H9 (cell line): ENCODE measurements around the gene GPD2. TPM values are rescaled to one million over a fixed set of nuclear protein-coding genes. Genes with fewer than 3 reads are reported as not detected.

ENCODE experiments used
- DNase-seq: peaks from one replicate; pipeline ENCODE4 v3.0.0-alpha.2; 2017
- H2AFZ ChIP-seq: one replicate; pipeline ENCODE4 v1.6.1; 2013; ENCODE audit warnings: mild to moderate bottlenecking, low read length, control low read depth, moderate library complexity
- H2AK5ac ChIP-seq: 2 replicates; pipeline ENCODE4 v1.6.1; 2013; ENCODE audit warnings: low read length, control low read depth, mixed read lengths; ENCODE audit not compliant: insufficient read length
- H2BK120ac ChIP-seq: one replicate; pipeline ENCODE4 v1.6.1; 2013; ENCODE audit warnings: low read depth, mild to moderate bottlenecking, low read length, control low read depth, inconsistent platforms; ENCODE audit not compliant: poor library complexity, severe bottlenecking
- H2BK12ac ChIP-seq: 2 replicates; pipeline ENCODE4 v1.6.1; 2013; ENCODE audit warnings: low read length, control low read depth, mixed read lengths, low read depth; ENCODE audit not compliant: insufficient read length
- H2BK15ac ChIP-seq: 2 replicates; pipeline ENCODE4 v1.6.1; 2013; ENCODE audit warnings: low read depth, low read length, control low read depth
- H2BK20ac ChIP-seq: one replicate; pipeline ENCODE4 v1.6.1; 2013; ENCODE audit warnings: low read depth, mild to moderate bottlenecking, low read length, control low read depth, inconsistent platforms; ENCODE audit not compliant: poor library complexity, severe bottlenecking
- H2BK5ac ChIP-seq: 2 replicates; pipeline ENCODE4 v1.6.1; 2013; ENCODE audit warnings: low read length, control low read depth, mixed read lengths; ENCODE audit not compliant: insufficient read length
- H3K14ac ChIP-seq: 2 replicates; pipeline ENCODE4 v1.6.1; 2013; ENCODE audit warnings: low read length, control low read depth; ENCODE audit not compliant: insufficient read depth
- H3K18ac ChIP-seq: 2 replicates; pipeline ENCODE4 v1.6.1; 2013; ENCODE audit warnings: low read depth, mild to moderate bottlenecking, mixed read lengths, low read length, control low read depth; ENCODE audit not compliant: insufficient read length
- H3K23ac ChIP-seq: 2 replicates; pipeline ENCODE4 v1.6.1; 2013; ENCODE audit warnings: low read length, control low read depth, mixed read lengths, low read depth; ENCODE audit not compliant: insufficient read length
- H3K23me2 ChIP-seq: 2 replicates; pipeline ENCODE4 v1.6.1; 2013; ENCODE audit warnings: low read depth, mild to moderate bottlenecking, mixed read lengths, low read length, control low read depth; ENCODE audit not compliant: insufficient read length, poor library complexity, severe bottlenecking
- H3K27ac ChIP-seq: 2 replicates; pipeline ENCODE4 v1.5.1; 2013; ENCODE audit warnings: low read length, control low read depth, mixed read lengths, low read depth; ENCODE audit not compliant: insufficient read length
- H3K27me3 ChIP-seq: 2 replicates; pipeline ENCODE4 v1.6.1; 2013; ENCODE audit warnings: low read length, control low read depth, inconsistent platforms; ENCODE audit not compliant: insufficient read depth
- H3K4ac ChIP-seq: 2 replicates; pipeline ENCODE4 v1.6.1; 2013; ENCODE audit warnings: low read depth, mild to moderate bottlenecking, control low read depth, inconsistent platforms, low read length, moderate library complexity
- H3K4me1 ChIP-seq: 2 replicates; pipeline ENCODE4 v1.6.1; 2013; ENCODE audit warnings: low read length, control low read depth, inconsistent platforms; ENCODE audit not compliant: insufficient read depth
- H3K4me2 ChIP-seq: 2 replicates; pipeline ENCODE4 v1.6.1; 2013; ENCODE audit warnings: low read length, control low read depth, mixed read lengths; ENCODE audit not compliant: insufficient read length, insufficient read depth
- H3K56ac ChIP-seq: 2 replicates; pipeline ENCODE4 v1.6.1; 2013; ENCODE audit warnings: low read depth, mild to moderate bottlenecking, mixed read lengths, low read length, control low read depth; ENCODE audit not compliant: insufficient read length
- H3K79me1 ChIP-seq: 2 replicates; pipeline ENCODE4 v1.6.1; 2013; ENCODE audit warnings: low read depth, mild to moderate bottlenecking, moderate library complexity, low read length, control low read depth, inconsistent platforms; ENCODE audit not compliant: insufficient read depth, poor library complexity, severe bottlenecking
- H3K79me2 ChIP-seq: 2 replicates; pipeline ENCODE4 v1.6.1; 2013; ENCODE audit warnings: low read length, control low read depth, inconsistent platforms; ENCODE audit not compliant: insufficient read depth
- H3K9ac ChIP-seq: 2 replicates; pipeline ENCODE4 v1.6.1; 2013; ENCODE audit warnings: low read length, control low read depth, mixed read lengths; ENCODE audit not compliant: insufficient read length; ENCODE audit errors: extremely low read depth
- H3K9me3 ChIP-seq: one replicate; pipeline ENCODE4 v1.6.1; 2013; ENCODE audit warnings: low read depth, low read length, inconsistent platforms; ENCODE audit not compliant: control insufficient read depth
- H3T11ph ChIP-seq: one replicate; pipeline ENCODE4 v1.6.1; 2013; ENCODE audit warnings: mild to moderate bottlenecking, low read length, control low read depth, inconsistent platforms
- H4K20me1 ChIP-seq: one replicate; pipeline ENCODE4 v1.6.1; 2013; ENCODE audit not compliant: control insufficient read depth, insufficient read length, insufficient read depth
- H4K5ac ChIP-seq: 2 replicates; pipeline ENCODE4 v1.6.1; 2013; ENCODE audit warnings: low read depth, mild to moderate bottlenecking, mixed read lengths, low read length, control low read depth; ENCODE audit not compliant: insufficient read length
- H4K8ac ChIP-seq: replicated peaks from 2 replicates; pipeline ENCODE4 v1.6.1; 2013; ENCODE audit warnings: low read length, control low read depth, mixed read lengths, low read depth; ENCODE audit not compliant: insufficient read length
- H4K91ac ChIP-seq: 2 replicates; pipeline ENCODE4 v1.6.1; 2013; ENCODE audit warnings: low read depth, mild to moderate bottlenecking, moderate library complexity, mixed read lengths, low read length, control low read depth; ENCODE audit not compliant: insufficient read length
- H3K27ac Mint-ChIP-seq, 3 experiments: 2 replicates in 2 of 3; 3 replicates in 1 of 3; pipeline ENCODE4 v1.8.0; 2020 to 2021; ENCODE audit warnings: mixed read lengths in 3 of 3, mild to moderate bottlenecking in 1 of 3, moderate library complexity in 1 of 3
- H3K27me3 Mint-ChIP-seq: 2 replicates; pipeline ENCODE4 v1.8.0; 2021; ENCODE audit warnings: low read depth, mild to moderate bottlenecking, moderate library complexity, mixed read lengths
- H3K36me3 Mint-ChIP-seq, 3 experiments: 2 replicates in 2 of 3; 3 replicates in 1 of 3; pipeline ENCODE4 v1.8.0; 2020 to 2021; ENCODE audit warnings: low read depth in 3 of 3, mixed read lengths in 3 of 3; ENCODE audit not compliant: insufficient read depth in 1 of 3
- H3K4me1 Mint-ChIP-seq, 2 experiments: 2 replicates each; pipeline ENCODE4 v1.8.0; 2020; ENCODE audit warnings: mixed read lengths in 2 of 2
- H3K4me3 Mint-ChIP-seq, 2 experiments: 2 replicates in 1 of 2; 3 replicates in 1 of 2; pipeline ENCODE4 v1.8.0; 2020 to 2021; ENCODE audit warnings: mild to moderate bottlenecking in 2 of 2, mixed read lengths in 2 of 2, moderate library complexity in 1 of 2
- H3K9me3 Mint-ChIP-seq, 2 experiments: 2 replicates in 1 of 2; 3 replicates in 1 of 2; pipeline ENCODE4 v1.8.0; 2020; ENCODE audit warnings: mild to moderate bottlenecking in 2 of 2, mixed read lengths in 2 of 2, moderate library complexity in 1 of 2
- CTCF ChIP-seq: fragments of 200-600 bp; sonication (generic); conservative IDR thresholded peaks from 3 replicates; pipeline ENCODE4 v1.8.0; 2021; ENCODE audit warnings: antibody characterized with exemption, mild to moderate bottlenecking
- total RNA-seq: library from RNA; stranded (reverse); gene quantifications from 2 replicates; pipeline ENCODE4 v1.2.1, GENCODE V29; 2021

GPD2 gene
- total RNA-seq, 1 experiment from 2014 or later, result 46.0 TPM

DNA sequence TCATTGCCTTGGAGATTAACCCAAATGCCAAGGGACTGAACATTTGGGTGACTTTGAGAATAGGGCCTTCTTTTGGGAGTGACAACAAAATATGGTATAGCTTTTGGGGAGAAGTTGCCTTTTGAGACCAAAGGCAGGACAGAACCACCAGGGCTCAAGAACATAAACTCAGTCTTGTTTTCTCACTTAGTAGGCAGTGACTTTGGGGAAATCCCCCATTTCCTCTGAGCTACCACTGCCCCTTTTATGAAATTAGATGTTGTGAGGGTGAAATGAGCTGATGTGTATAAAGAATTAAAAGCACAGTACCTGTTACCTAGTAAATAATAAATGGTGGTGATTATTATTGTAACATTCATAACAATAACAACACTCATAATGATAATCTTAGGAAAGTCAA is 36.5 kb downstream of the GPD2 start:
- no peak overlapping the region for H3K4ac ChIP-seq
- no peak overlapping the region for H2AFZ ChIP-seq
- no peak overlapping the region for H2BK15ac ChIP-seq
- no peak overlapping the region for H3K56ac ChIP-seq
- no peak overlapping the region for H2BK5ac ChIP-seq
- Mint-ChIP-seq H3K9me3 (peaks cover 0 to 2% of the 10 kb centered on the region in 2 experiments; a peak in 1 of 5 replicates), H3K36me3 (peaks cover 4 to 16% (median 6%) of the 10 kb centered on the region in 3 experiments; a peak in 5 of 7 replicates), H3K27ac (no peak overlapping the region), H3K4me1 (peaks cover 21 to 22% of the 10 kb centered on the region in 2 experiments), H3K27me3 (no peaks in the 10 kb centered on the region), H3K4me3 (no peak overlapping the region)
- H4K8ac ChIP-seq, result no peak overlapping the region
- H4K91ac ChIP-seq, result no peak overlapping the region
- H3K23me2 ChIP-seq, result no peaks in the 10 kb centered on the region
- H3K9me3 ChIP-seq, result no peaks in the 10 kb centered on the region
- H2BK12ac ChIP-seq, result no peak overlapping the region
- no peaks in the 10 kb centered on the region for H3K79me2 ChIP-seq
- no peak overlapping the region for H4K5ac ChIP-seq
- H3K4me1 ChIP-seq, result peaks cover 3% of the 10 kb centered on the region; the same call in 1 of the 2 replicates
- no peak overlapping the region for H3K14ac ChIP-seq
- no peak overlapping the region for H3K4me2 ChIP-seq
- no peak for DNase-seq
- H3K23ac ChIP-seq, result no peak overlapping the region
- no peaks in the 10 kb centered on the region for H4K20me1 ChIP-seq
- no peak for TF ChIP-seq CTCF
- no peaks in the 10 kb centered on the region for H3K27me3 ChIP-seq
- H3K27ac ChIP-seq, result no peak overlapping the region
- no peak overlapping the region for H2AK5ac ChIP-seq
- H3K18ac ChIP-seq, result no peak overlapping the region
- H3K9ac ChIP-seq, result no peak overlapping the region
- no peak overlapping the region for H2BK120ac ChIP-seq
- H2BK20ac ChIP-seq, result no peak overlapping the region
- no peaks in the 10 kb centered on the region for H3K79me1 ChIP-seq
- H3T11ph ChIP-seq, result no peak overlapping the region
